ENCODE measurements around the gene COA8.
"Not testable (repeated sequence)": the region's sequence is repeated elsewhere in the genome, so short reads cannot be mapped to it uniquely, and the experiment has no call there.

COA8 gene

DNA sequence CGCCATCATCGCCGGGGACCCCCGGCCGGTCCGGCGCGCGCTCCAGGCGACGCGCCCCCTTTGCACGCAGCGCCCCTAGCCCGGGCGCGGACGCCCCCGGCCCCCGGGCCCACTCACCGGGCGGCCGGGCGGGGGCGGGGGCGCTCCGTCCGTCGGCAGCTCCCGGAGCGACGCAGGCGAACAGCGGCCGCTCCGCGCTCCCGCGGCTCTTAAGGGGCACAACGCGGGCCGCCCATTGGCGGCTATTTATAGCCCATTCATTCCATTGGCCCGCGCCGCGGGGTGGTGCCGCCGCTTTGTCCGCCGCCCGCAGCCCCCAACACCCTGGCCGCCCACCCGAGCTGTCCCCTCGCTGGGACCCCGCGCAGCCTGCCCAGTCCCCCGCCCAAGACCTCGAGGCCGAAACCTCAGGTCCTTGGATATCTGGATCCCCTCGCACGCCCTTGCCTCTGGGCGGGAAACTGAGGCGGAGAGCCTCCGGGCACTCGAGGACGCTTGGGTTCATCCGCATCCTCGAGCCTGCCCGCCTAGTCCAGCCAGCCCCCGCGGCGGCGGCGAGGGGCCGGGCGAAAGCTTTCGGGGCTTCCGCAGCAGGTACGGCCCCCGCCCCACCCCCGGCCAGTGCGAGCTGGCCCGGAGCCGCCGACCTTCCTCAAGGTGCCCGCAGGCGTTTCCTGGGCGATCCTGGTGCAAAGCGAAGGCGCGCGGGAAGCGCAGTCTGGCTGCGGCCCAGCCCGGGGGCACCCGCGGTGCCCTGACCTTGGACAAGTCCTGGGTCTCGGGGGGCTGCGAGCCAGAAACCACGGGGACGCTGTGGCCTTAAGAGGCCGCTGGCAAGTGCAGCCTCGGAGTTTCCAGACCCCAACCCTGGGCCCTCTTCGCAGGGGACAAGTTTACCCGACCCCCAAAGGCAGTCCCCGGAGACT, 39.8 kb upstream of the COA8 start, which contains the start of gene CKB:
Gene CKB, minus strand, starts transcription at position 182 of the 926 bp plus-strand sequence. CDS start 337 bp downstream, outside the sequence.
- Mint-ChIP-seq H3K27ac (no peak within 1 kb of the TSS), H3K4me3 (peak within 1 kb of the TSS; percentile 35 to 66), H3K9me3 (no peaks in the 10 kb centered on the region), H3K4me1 (peaks cover 31% of the 10 kb centered on the region), H3K27me3 (peaks cover 28% of the 10 kb centered on the region)
- DNase-seq (no peak), ATAC-seq (no peak)

DNA sequence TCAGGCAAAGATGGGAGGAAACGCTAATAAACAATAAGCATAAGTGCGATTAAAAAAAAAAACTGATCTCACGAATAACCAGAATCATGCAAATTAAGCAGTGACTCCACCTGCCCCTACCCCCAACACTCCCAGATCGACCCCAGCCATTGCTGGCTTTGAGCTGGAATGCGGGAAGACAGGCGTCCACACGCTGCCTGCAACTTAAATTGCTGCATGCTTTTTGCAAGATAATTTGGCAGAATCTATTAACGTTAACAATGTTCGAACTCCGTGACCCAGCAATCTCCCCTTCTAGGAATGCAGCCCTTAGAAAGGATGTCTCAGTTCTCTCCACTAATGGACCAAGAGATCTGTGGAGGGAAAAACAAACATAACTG, 39.2 kb upstream of the COA8 start:
- Mint-ChIP-seq H3K4me1 (peaks cover 38% of the 10 kb centered on the region), H3K27me3 (peaks cover 28% of the 10 kb centered on the region), H3K27ac (no peak overlapping the region), H3K4me3 (peak overlapping the region in 1 of 2 donors; percentile 29), H3K9me3 (no peaks in the 10 kb centered on the region)
- ATAC-seq (no peak), DNase-seq (no peak)

- no peak overlapping the region for H3K27ac Mint-ChIP-seq
- H3K9me3 Mint-ChIP-seq, result no peaks in the 10 kb centered on the region
- H3K27me3 Mint-ChIP-seq, result peaks cover 27% of the 10 kb centered on the region
- peaks cover 33% of the 10 kb centered on the region for H3K4me1 Mint-ChIP-seq
- H3K4me3 Mint-ChIP-seq, result no peak overlapping the region
- DNase-seq (no peak), ATAC-seq (no peak)
Observed at GRCh38 chr14:103524002-103524935, 38.5 kb upstream of the COA8 start.

- H3K4me3 Mint-ChIP-seq, result not testable (repeated sequence)
- H3K4me1 Mint-ChIP-seq, result peaks cover 34% of the 10 kb centered on the region
Observed at GRCh38 chr14:103525430-103526246, 37.1 kb upstream of the COA8 start.

GRCh38 chr14:103526247-103526913, 36.4 kb upstream of the COA8 start:
- DNase-seq (no peak), ATAC-seq (no peak)
- Mint-ChIP-seq H3K9me3 (no peaks in the 10 kb centered on the region), H3K4me3 (no peak overlapping the region), H3K4me1 (peaks cover 41% of the 10 kb centered on the region), H3K27ac (peak overlapping the region; percentile 55 to 61), H3K27me3 (peaks cover 18% of the 10 kb centered on the region)

More at GRCh38 chr14:103525430-103526246, 37.1 kb upstream of the COA8 start:
- H3K9me3 Mint-ChIP-seq, DNase-seq, ATAC-seq: not testable (repeated sequence)
- H3K27ac Mint-ChIP-seq, result peak overlapping the region; percentile 55 to 61
- H3K27me3 Mint-ChIP-seq, result peaks cover 18% of the 10 kb centered on the region

DNA sequence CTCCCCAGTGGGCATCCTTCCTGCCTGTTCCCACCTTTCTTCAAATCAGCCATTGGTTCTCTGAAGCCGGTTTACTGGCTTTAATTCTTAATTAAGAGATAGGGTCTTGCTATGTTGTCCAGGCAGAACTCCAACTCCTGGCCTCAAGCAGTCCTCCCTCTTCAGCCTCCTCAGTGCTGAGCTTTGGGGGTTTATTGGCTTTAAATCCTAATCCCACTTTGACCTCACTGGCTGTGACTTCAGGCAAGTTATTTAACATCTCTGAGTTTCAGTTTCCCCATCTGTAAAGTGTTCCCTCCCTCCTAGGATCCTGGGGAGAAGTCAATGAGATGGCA, 35.9 kb upstream of the COA8 start:
- ATAC-seq (no peak), DNase-seq (no peak)
- Mint-ChIP-seq H3K4me1 (peaks cover 46% of the 10 kb centered on the region), H3K4me3 (peak overlapping the region; percentile 53 to 99), H3K27ac (no peak overlapping the region), H3K27me3 (peaks cover 18% of the 10 kb centered on the region), H3K9me3 (no peaks in the 10 kb centered on the region)

DNA sequence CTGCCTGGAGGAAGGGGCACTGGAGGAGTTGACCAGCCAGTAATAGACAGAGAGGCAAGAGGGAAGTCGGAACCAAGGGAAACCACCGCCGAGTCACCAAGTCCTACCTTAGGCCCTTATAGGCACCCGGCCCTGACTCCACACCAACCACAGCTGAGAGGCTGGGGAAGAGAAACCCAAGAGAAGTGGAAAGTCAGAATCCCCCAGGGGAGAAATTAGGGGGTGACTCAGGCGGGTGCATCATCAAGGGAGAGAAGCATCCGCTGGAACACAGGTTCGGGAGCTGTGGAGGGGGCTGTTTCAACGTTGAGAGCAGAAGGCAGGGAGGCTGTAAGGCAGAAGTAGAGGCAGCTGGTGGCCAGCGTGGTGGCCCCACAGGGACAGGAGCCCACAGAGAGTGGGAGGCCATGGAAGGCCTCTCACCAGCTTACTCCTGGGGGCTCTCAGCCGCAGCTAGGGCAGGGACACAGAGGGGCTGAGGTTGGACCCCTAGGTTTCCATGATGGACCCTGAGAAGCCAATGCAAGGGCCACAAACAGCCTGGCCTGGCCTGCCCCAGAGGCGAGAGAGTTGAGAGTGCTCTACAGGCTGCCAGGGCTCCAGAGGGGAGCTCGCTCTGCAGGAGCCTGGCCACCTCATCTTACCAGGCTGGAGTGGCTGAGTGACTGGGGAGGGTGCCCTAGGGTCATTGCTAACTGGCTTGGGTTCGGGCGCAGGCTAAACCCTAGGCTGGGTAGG, 35.2 kb upstream of the COA8 start:
- Mint-ChIP-seq H3K27ac (peak overlapping the region in 1 of 2 donors; percentile 95), H3K9me3 (no peaks in the 10 kb centered on the region), H3K4me1 (peaks cover 53% of the 10 kb centered on the region), H3K27me3 (peaks cover 18% of the 10 kb centered on the region), H3K4me3 (peak overlapping the region; percentile 98 to 99)
- ATAC-seq (peak; percentile 59), DNase-seq (peak in 1 of 2 donors; percentile 49)

DNA sequence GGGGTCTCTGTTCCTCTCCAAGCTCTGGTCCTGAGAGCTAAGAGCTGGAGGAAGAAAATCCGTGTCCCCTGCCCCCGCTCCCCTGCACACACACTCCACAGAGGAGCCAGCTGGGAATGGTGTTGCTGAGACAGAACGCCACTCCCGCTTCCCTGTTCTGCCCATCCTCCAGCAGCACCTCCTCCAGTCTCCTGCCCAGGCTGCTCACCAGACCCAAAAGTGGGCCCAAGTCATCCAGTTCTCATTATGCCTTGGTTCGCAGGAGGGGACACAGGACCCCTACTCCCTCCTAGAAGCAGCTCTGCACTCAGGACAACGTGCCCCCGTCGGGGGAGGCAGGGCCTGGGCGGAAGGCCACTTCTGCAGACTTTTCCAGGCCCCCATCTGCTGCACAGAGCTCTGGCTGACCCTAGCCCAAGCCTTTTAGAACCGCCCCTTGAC, 34.6 kb upstream of the COA8 start:
- Mint-ChIP-seq H3K4me1 (peaks cover 55% of the 10 kb centered on the region), H3K27me3 (peaks cover 16% of the 10 kb centered on the region), H3K27ac (peak overlapping the region; percentile 95 to 99), H3K9me3 (no peaks in the 10 kb centered on the region), H3K4me3 (peak overlapping the region; percentile 98 to 99)
- DNase-seq (no peak), ATAC-seq (no peak)

DNA sequence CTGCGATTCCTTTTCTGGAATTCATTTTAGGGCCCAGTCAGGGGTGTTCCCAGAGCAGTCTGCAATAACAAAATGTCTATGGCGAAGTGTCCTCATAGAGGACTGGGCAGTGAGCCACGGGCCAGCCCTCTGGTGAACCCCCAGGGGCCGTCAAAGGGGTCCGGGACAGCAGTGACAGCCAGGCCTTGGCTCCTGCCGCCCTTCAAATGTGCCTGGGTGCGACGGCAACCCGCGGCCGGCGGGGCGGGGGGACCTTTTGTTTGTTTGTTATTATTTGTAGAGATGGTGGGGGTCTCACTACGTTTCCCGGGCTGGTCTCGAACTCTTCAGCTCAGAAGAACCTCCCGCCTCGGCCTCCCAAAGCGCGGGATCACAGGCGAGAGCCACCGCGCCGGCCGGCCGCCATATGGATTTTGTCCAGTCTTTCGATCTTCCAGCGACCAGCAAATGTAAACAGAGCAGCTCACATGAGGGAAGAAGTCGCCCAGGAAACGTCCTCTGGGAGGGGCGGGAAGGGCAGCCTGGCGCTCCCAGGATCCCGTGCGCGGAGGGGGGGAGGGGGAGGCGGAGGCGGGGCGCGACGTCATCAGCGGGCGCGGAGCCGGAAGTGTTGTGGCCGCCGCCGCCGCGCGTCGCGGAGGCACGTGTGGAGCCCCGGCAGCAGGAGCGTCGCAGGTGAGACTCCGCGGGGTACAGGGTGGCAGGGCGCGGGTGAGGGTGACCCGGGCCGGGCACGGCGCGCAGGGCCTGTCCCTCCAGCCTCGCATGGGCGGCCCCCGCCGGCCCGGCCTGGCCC, 34.0 kb upstream of the COA8 start, which contains the start of gene TRMT61A:
Gene TRMT61A, plus strand, starts transcription at position 610 of the 796 bp plus-strand sequence. CDS start 783 bp downstream, outside the sequence.
- H3K27me3 Mint-ChIP-seq, result peaks cover 10% of the 10 kb centered on the region
- peak; percentile 61 to 66 for DNase-seq
- peaks cover 55% of the 10 kb centered on the region for H3K4me1 Mint-ChIP-seq
- H3K27ac Mint-ChIP-seq, result peak within 1 kb of the TSS; percentile 99
- H3K9me3 Mint-ChIP-seq, result no peaks in the 10 kb centered on the region
- peak; percentile 81 for ATAC-seq
- peak within 1 kb of the TSS; percentile 98 to 99 for H3K4me3 Mint-ChIP-seq

- H3K27me3 Mint-ChIP-seq, result peaks cover under 1% of the 10 kb centered on the region
- peak overlapping the region; percentile 99 for H3K27ac Mint-ChIP-seq
- ATAC-seq (no peak), DNase-seq (no peak)
- peaks cover 55% of the 10 kb centered on the region for H3K4me1 Mint-ChIP-seq
- H3K4me3 Mint-ChIP-seq, result peak overlapping the region; percentile 98 to 99
- no peaks in the 10 kb centered on the region for H3K9me3 Mint-ChIP-seq
Observed at GRCh38 chr14:103529383-103530365, 33.1 kb upstream of the COA8 start.

DNA sequence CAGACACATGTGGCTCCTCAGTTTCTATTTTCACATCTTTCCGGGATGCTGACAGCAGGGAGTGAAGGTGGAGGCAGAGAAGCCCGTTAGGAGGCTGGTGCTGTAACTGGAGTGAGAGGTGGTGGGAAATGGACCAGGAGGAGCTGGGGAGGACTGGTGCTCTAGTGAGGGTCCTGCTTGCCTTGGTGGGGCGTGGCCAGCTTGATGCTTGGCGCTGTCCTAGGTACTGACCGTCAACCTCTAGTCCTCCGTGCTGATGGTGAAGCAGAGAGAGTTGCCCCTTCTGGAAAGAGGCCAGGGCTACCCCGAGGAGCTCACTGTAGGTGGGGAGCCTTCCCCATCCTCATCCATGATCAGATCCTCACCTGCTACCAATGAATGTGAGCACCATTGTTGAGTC, 32.4 kb upstream of the COA8 start:
- no peak for DNase-seq
- peak overlapping the region in 1 of 2 donors; percentile 99 for H3K27ac Mint-ChIP-seq
- H3K4me3 Mint-ChIP-seq, result peak overlapping the region; percentile 98 to 99
- no peaks in the 10 kb centered on the region for H3K9me3 Mint-ChIP-seq
- no peak for ATAC-seq
- H3K27me3 Mint-ChIP-seq, result no peaks in the 10 kb centered on the region
- H3K4me1 Mint-ChIP-seq, result peaks cover 55% of the 10 kb centered on the region

- peak overlapping the region in 1 of 2 donors; percentile 48 for H3K27ac Mint-ChIP-seq
- peaks cover 55% of the 10 kb centered on the region for H3K4me1 Mint-ChIP-seq
- no peaks in the 10 kb centered on the region for H3K9me3 Mint-ChIP-seq
- H3K4me3 Mint-ChIP-seq, result peak overlapping the region in 1 of 2 donors; percentile 99
- no peak for ATAC-seq
- no peak for DNase-seq
- no peaks in the 10 kb centered on the region for H3K27me3 Mint-ChIP-seq
Observed at GRCh38 chr14:103530831-103531230, 31.9 kb upstream of the COA8 start.
